NCI-H774 (cell line): ENCODE measurements around the gene CCDC85B.

Experiments
- DNase-seq: peaks from one replicate; lab custom pipeline; 2025; lab: John Stamatoyannopoulos, UW

Gene CCDC85B

GRCh38 chr11:65869643-65870306 is 20.7 kb upstream of the CCDC85B start:
- DNase-seq = no peak

- DNase-seq = no peak
These were observed 20.2 kb upstream of the CCDC85B start for GRCh38 chr11:65870307-65870658.

DNA sequence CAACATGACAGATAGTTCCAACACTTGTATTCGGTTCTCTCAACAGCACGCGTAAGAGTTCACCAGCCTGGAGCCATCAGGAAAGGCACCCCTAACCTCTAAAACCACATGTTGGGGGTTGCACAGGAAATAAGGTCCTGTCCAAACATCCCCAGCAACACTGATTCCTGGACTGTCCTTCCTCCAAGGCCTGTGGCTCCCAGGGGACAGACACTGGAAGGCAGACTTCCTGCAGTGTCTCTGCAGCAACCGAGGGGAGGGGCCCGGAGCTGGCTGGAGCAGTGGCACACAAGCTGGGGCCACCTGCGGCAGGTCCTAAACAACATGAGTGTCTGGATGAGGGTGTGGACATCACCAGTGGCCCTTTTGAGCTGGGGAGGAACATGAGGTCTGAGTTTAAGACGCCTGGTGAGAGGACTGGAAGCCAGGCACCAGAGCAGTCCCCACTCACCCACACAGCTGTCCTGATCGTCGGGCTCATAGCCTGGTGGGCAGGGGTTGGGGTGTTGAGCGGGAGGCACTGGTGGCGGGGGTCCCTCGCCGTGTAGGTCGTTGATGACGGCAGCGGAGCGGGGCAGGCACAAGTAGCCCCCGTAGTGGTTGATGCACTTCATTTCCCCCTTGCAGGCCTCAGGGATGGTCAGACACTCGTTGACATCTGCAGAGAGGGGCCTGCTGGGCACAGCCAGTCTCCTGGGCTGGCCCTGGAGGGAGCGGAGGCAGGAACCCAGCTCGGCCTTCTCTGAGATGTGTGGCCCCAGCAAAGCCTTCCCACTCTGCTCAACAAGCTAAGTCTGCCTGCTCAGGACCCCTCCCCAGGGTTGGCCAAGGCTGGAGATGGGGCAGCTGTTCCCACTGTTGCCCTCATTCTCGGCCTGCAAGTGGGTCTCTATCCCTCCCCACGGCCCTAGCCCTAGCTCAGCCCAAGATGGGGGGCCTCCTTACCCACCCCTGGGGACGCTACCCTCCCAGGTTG is 19.5 kb upstream of the CCDC85B start:
- no peak for DNase-seq

- DNase-seq = no peak
These were observed 18.5 kb upstream of the CCDC85B start for GRCh38 chr11:65871811-65872548.

DNA sequence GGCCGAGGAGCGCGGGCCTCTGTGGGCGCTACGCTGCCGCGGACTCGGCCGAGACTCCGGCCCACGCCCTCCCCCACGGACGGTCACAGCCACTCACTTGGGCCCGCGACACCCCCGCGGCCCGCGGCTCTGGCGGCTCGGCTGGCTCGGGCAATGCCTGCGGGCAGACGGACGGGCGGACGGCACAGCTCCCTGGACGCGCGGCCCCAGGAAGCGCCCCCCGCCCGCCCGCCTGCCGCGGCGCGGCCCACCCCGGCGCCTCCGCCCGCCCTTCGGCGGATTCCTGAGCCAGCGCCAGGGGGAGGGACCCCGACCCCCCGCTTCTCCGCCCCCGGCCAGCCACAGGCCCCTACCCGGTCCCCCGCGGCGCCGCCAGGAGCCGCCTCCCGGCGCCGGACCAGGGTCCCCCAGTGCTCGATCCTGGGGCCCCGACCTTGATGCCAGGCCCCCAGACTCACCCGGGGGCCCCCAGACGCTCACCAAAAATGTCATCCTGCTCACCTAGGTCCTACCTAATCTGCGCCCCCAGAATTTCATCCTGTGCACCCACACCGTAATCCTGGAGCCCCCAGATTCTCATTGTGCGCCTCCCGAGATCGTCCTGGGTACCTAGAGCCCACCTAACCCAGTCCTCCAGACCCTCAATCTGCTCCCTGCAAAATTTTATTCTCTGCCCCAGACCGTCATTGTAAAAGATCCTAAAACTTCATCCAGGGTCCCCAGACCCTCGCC is 17.7 kb upstream of the CCDC85B start, which contains the start of gene EFEMP2:
Gene EFEMP2, minus strand, starts transcription at position 215 of the 732 bp plus-strand sequence. CDS start 446 bp downstream, outside the sequence.
- DNase-seq = no peak

DNA sequence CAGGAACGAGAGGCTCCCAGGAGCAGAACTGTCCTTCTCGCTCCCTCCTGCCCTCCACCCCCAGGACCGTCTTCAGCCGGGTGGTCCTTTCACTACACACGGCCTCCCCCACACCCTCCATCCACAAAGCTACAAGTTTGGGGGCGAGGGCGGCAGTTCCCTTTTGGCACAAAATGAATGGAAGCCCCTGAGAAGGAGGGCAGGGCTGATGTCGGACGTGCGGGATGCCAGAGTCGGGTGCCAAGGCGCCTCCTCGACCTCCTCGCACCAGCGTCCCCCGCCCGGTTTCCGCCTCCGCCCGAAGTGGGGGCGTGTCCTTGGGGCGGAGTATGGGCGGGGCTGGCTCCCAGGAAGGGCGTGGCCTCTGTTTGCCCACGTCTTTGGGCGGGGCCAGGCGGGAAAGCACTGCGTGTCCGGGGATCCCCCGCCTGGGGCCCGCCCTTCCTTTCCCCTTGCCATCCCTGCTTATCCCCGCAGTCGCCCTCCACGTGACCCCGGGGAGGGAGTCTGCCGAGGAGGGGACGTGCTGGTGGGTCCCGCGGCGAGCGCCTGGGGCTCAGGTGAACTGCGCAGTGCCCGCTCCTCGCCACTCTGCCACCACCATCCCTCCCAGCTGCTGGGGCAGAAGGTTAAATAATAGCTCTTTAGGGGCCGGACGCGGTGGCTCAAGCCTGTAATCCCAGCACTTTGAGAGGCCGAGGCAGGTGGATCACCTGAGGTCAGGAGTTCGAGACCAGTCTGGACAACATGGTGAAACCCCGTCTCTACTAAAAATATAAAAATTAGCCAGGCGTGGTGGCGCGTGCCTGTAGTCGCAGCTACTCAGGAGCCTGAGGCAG is 16.9 kb upstream of the CCDC85B start:
- DNase-seq = peak; percentile 91

DNA sequence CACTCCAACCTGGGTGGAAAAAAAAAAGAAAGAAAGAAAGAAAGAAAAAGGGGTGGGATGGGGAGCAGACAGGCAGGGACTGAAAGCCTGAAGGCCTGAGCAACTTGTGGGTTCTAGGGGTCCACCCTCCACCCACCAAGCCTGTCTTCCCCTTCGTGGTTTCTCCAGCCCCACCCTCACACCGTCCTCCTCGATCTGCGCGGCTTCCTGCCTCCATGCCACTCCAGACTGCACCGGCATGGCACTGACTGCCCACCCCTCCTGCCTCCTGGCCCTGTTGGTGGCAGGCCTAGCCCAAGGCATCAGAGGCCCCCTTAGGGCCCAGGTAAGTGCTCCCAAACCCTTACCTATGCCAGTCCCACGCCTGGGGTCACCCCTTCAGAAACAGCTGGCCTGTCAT is 10.9 kb upstream of the CCDC85B start, which contains the start of gene CTSW:
Gene CTSW, plus strand, starts transcription at position 221 of the 400 bp plus-strand sequence. Its CDS starts 18 bp downstream, at position 239.
- DNase-seq = no peak

GRCh38 chr11:65880027-65880426 is 10.4 kb upstream of the CCDC85B start:
- DNase-seq = no peak

GRCh38 chr11:65880844-65881421 is 9.5 kb upstream of the CCDC85B start:
- no peak for DNase-seq

DNA sequence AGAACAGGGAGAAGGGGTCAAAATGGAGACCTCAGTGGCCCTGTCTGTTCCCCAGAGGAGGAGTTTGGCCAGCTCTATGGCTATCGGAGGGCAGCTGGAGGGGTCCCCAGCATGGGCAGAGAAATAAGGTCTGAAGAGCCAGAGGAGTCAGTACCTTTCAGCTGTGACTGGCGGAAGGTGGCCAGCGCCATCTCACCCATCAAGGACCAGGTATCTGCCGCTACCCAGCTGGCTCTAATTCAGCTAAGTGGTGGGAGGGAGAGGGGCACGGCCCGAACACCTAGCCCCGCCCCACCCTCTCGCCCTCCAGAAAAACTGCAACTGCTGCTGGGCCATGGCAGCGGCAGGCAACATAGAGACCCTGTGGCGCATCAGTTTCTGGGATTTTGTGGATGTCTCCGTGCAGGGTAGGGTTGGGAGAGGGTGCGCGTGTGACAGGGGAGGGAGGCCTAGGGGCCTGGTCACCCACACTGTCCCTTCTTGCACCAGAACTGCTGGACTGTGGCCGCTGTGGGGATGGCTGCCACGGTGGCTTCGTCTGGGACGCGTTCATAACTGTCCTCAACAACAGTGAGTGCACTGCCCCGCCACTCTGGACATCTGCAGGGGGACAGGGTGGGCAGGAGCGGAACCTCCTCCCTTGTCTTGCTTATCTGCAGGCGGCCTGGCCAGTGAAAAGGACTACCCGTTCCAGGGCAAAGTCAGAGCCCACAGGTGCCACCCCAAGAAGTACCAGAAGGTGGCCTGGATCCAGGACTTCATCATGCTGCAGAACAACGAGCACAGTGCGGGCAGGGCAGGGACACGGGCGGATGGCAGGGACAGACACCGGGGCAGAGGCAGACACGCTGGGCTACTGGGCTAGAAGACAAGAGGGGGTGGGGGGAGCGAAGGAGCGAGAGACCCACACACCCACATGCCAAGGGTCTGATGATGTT is 8.1 kb upstream of the CCDC85B start:
- DNase-seq = no peak

DNA sequence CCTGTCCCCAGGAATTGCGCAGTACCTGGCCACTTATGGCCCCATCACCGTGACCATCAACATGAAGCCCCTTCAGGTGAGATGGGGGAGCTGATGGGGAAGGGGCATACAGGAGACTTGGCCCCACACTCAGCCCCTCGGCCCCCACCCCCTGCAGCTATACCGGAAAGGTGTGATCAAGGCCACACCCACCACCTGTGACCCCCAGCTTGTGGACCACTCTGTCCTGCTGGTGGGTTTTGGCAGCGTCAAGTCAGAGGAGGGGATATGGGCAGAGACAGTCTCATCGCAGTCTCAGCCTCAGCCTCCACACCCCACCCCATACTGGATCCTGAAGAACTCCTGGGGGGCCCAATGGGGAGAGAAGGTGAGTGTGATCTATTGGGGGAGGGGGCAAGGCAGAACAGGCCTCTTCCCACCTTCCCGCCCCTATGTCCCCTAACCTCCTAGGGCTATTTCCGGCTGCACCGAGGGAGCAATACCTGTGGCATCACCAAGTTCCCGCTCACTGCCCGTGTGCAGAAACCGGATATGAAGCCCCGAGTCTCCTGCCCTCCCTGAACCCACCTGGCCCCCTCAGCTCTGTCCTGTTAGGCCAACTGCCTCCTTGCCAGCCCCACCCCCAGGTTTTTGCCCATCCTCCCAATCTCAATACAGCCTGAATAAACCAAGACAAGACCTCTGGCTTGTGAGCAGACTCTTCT is 7.3 kb upstream of the CCDC85B start:
- no peak for DNase-seq

DNA sequence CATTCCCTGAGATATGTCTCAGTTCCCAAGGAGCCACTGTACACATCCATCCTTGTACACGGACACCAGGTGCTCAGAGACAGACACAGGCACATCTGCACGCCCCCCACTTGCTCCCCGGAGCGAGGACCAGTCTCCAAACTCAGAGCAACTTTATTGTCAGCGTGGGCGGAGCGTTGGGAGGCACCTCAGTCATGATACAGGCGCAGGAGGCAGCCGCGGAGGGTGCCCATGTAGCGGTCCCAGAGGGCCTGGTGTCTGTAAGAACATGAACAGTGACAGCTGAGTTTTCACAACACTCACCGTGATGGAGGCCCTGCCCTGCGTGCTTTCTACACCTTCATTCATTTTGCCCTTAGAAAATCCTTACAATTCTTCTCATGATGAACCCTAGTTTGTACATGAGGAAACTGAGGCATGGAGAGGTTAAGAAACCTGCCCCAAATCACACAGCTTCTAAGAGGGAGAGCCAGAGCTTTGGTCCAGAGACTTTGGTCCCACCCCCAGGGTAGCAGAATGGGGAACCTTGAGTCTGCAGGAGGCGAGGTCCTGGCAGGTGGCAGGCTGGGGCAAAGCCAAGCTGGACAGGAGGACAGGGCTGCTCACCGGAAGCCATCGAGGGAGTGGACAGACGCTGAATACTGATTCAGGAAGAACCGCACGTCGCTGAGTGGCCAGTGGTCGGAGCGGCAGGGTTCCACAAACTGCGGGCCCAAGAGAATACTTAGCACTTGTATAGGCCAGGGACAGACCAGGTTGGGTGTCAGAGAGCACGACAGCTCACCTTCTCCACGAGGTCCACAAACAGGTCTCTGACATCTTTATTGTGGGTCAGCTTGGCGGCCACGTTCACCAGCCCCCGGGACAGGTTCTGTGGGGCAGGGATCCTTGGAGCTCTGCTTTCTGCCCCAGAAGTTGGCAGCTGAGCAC is 6.4 kb upstream of the CCDC85B start:
- DNase-seq = no peak

- peak; percentile 66 for DNase-seq
These were observed 5.8 kb upstream of the CCDC85B start for GRCh38 chr11:65884716-65885092.

DNA sequence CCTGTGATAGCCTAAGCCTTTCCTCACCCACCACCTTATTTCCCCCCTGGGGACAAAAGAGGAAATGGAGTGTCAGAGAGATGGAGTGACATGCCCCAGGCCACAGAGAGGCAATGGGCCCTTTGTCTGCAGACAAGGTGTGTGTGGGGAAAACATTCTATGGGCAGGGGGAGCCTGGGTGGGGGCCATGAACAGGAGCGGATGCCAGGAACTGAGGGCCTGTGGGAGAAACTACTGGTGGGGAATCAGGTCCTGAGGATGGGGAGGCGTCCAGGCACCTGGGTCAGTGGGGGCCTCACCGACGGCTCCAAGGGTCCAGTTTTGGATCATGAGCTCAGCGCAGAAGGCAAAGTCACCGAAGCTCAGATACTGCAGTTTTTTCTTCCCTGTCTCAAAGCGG is 5.2 kb upstream of the CCDC85B start:
- DNase-seq = no peak

GRCh38 chr11:65885808-65886536 is 4.5 kb upstream of the CCDC85B start:
- DNase-seq = no peak

- DNase-seq = no peak
These were observed 3.4 kb upstream of the CCDC85B start for GRCh38 chr11:65886826-65887722.
